ENCODE results near the gene CAMK2A. TPM values are rescaled to one million over a fixed set of nuclear protein-coding genes. Genes with fewer than 3 reads are reported as not detected.

The CAMK2A gene
- not detected for total RNA-seq

DNA sequence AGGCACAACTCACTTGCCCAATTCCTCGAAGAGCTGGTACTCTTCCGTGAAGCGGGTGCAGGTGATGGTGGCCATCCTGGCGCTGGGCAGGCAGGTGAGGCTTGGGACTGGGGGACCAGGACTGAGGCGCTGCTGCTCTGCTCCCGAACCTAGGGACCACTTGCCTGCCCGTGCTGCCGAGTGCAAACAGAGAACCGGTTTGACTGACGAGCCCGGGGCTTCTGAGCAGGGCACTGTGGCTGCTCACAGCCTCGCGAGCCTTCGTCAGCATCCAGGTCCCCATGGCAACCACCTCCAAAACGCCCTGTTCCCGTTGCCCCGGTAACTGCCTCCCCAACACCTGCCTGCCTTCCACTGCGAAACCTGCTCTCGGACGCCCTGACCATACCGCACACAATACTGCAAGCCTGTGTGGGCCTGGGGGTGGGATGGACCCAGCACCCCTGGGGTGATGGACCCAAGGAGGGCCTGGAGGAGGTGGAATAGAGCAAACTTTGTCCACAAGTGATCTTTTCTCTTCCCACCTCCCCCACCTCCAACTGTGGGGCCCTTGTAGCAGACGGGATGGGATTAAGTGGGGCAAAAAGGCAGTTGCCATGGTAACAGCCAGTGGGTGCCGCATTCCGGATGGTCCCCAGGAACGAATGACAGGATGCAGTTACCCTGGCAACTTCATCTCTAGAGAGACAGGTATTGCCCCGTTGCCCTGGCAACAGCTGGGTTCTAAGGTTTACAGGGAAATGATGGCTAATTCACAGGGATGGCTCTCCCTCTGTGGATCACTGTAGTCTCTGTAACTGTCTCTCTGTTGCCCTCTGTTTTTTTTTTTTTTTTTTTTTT is at the start of gene CAMK2A:
CAMK2A (minus strand) TSS at position 223 of the 840 bp plus-strand sequence; CDS start at position 75, 148 bp downstream.
- Histone ChIP-seq H3K36me3 (no peaks in the 10 kb centered on the region), H3K27ac (no peak within 1 kb of the TSS), H3K9me3 (no peaks in the 10 kb centered on the region), H3K4me3 (replicated peaks in 1 of 3) (no peak within 1 kb of the TSS), H3K4me1 (no peaks in the 10 kb centered on the region), H3K27me3 (no peaks in the 10 kb centered on the region)
- intact Hi-C loops (cut with DNase I), result no loop called here
- no peak for DNase-seq
- 38 to 40% methylated on average over 10 to 11 of the region's 26 CpGs for WGBS, 2 donors
- TF ChIP-seq, protein P1, sequence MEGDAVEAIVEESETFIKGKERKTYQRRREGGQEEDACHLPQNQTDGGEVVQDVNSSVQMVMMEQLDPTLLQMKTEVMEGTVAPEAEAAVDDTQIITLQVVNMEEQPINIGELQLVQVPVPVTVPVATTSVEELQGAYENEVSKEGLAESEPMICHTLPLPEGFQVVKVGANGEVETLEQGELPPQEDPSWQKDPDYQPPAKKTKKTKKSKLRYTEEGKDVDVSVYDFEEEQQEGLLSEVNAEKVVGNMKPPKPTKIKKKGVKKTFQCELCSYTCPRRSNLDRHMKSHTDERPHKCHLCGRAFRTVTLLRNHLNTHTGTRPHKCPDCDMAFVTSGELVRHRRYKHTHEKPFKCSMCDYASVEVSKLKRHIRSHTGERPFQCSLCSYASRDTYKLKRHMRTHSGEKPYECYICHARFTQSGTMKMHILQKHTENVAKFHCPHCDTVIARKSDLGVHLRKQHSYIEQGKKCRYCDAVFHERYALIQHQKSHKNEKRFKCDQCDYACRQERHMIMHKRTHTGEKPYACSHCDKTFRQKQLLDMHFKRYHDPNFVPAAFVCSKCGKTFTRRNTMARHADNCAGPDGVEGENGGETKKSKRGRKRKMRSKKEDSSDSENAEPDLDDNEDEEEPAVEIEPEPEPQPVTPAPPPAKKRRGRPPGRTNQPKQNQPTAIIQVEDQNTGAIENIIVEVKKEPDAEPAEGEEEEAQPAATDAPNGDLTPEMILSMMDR (IDR thresholded peaks at IDR 0.05), result no peak
- TF ChIP-seq POLR2A (IDR thresholded peaks at IDR 0.05), result no peak

GRCh38 chr5:150339165-150339564 is 49.6 kb upstream of the CAMK2A start:
- Histone ChIP-seq H3K36me3 (no peaks in the 10 kb centered on the region), H3K9me3 (no peaks in the 10 kb centered on the region), H3K27me3 (no peaks in the 10 kb centered on the region), H3K27ac (no peak overlapping the region), H3K4me1 (no peaks in the 10 kb centered on the region), H3K4me3 (replicated peaks in 1 of 3) (no peak overlapping the region)
- WGBS, 2 donors, result 57 to 59% methylated on average over 4 to 5 of the region's 5 CpGs
- DNase-seq, result no peak
- intact Hi-C loops (cut with DNase I), result no loop called here
- TF ChIP-seq POLR2A (IDR thresholded peaks at IDR 0.05), result no peak
- TF ChIP-seq, protein P1 (IDR thresholded peaks at IDR 0.05), result no peak

- Histone ChIP-seq H3K27me3 (no peaks in the 10 kb centered on the region), H3K4me3 (replicated peaks in 1 of 3) (no peak overlapping the region), H3K4me1 (no peaks in the 10 kb centered on the region), H3K27ac (no peak overlapping the region), H3K9me3 (no peaks in the 10 kb centered on the region), H3K36me3 (no peaks in the 10 kb centered on the region)
- no peak for TF ChIP-seq POLR2A (IDR thresholded peaks at IDR 0.05)
- TF ChIP-seq, protein P1 (IDR thresholded peaks at IDR 0.05), result no peak
- no peak for DNase-seq
- intact Hi-C loops (cut with DNase I), result no loop called here
- 85 to 90% methylated on average over 8 of the region's 11 CpGs for WGBS, 2 donors
These were observed 49.0 kb upstream of the CAMK2A start for GRCh38 chr5:150338546-150338945.

GRCh38 chr5:150335778-150336177 is 46.2 kb upstream of the CAMK2A start:
- no peak for DNase-seq
- 83 to 86% methylated on average over 4 of the region's 4 CpGs for WGBS, 2 donors
- H3K27me3 ChIP-seq, result no peaks in the 10 kb centered on the region
- H3K27ac ChIP-seq, result no peak overlapping the region
- no peaks in the 10 kb centered on the region for H3K9me3 ChIP-seq
- intact Hi-C loops (cut with DNase I), result no loop called here
- TF ChIP-seq POLR2A (IDR thresholded peaks at IDR 0.05), result no peak
- TF ChIP-seq, protein P1 (IDR thresholded peaks at IDR 0.05), result no peak
- H3K4me3 ChIP-seq (replicated peaks in 1 of 3), result no peak overlapping the region
- no peaks in the 10 kb centered on the region for H3K36me3 ChIP-seq
- H3K4me1 ChIP-seq, result no peaks in the 10 kb centered on the region

DNA sequence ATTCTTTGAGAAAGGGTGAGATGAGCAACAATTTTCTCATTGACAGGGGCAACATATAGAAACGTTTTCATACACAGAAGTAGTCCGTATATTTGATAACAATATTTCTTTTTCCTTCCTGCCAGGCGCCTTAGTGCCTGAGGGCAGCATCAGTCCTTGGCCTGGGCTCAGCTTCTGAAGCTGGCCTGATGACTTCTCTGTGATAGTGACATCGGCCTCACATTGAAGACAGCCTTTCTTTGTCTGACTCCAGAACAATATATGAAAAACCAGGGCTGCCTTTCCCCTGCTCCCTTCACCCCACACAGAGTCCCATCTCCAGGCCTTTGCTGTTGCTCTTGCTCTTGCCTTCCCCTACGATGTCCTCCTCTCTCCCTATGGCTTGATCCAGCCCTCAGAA is 43.8 kb upstream of the CAMK2A start:
- Histone ChIP-seq H3K4me3 (replicated peaks in 1 of 3) (no peak overlapping the region), H3K27me3 (no peaks in the 10 kb centered on the region), H3K4me1 (no peaks in the 10 kb centered on the region), H3K27ac (no peak overlapping the region), H3K9me3 (no peaks in the 10 kb centered on the region), H3K36me3 (no peaks in the 10 kb centered on the region)
- intact Hi-C loops (cut with DNase I), result no loop called here
- DNase-seq, result no peak
- 84% methylated on average over 5 of the region's 5 CpGs for WGBS, 2 donors
- TF ChIP-seq, protein P1 (IDR thresholded peaks at IDR 0.05), result no peak
- no peak for TF ChIP-seq POLR2A (IDR thresholded peaks at IDR 0.05)
